HCT116 (cell line): ENCODE results near the gene VPS35L. TPM values are rescaled to one million over a fixed set of nuclear protein-coding genes. Genes with fewer than 3 reads are reported as not detected.

Source experiments
- ATAC-seq: fragments of 200-7000 bp; cut with Tn5 transposase; 2 replicates; pipeline ENCODE4 v1.9.1; 2020; ENCODE audit warnings: mild to moderate bottlenecking, moderate library complexity
- BruUV-seq: library from RNA; stranded (reverse); fragments of 400-500 nt; replicated peaks from 2 replicates; lab custom pipeline; 2021; lab: Mats Ljungman, UMichigan
- CTCF ChIA-PET: fragments of 300-600 bp; sonication (Branson Sonifier 250); formaldehyde crosslinking; loops from one replicate; lab custom pipeline; 2021; ENCODE audit warnings: antibody characterized with exemption; lab: Charles Lee
- POLR2A ChIA-PET: fragments of 300-600, 350-600 bp; sonication (Branson Sonifier 250); formaldehyde crosslinking; loops from one replicate; lab custom pipeline; 2021; ENCODE audit warnings: antibody characterized with exemption; lab: Charles Lee
- RAD21 ChIA-PET, 2 experiments: fragments of 300-600 bp; sonication (Branson Sonifier 250); formaldehyde crosslinking; loops; one replicate each; lab custom pipeline; 2023; ENCODE audit warnings: low total read pairs in 2 of 2; ENCODE audit not compliant: uncharacterized antibody in 2 of 2, unreplicated experiment in 2 of 2, low non-redundant PET in 1 of 2; lab: Charles Lee
- DNase-seq: peaks from one replicate; pipeline ENCODE4 v3.0.0-alpha.2; 2010; ENCODE audit warnings: low read depth, low spot score
- H2AFZ ChIP-seq: fragments of 200-600 bp; shearing (Covaris generic), sonication (generic); 2 replicates; pipeline ENCODE4 v1.6.1; 2017; ENCODE audit warnings: low read depth, mixed run types, mixed read lengths, antibody characterized with exemption, low read length; ENCODE audit not compliant: poor library complexity, severe bottlenecking
- H3K27ac ChIP-seq: 2 replicates; pipeline ENCODE4 v1.5.1; 2012; ENCODE audit warnings: low read depth, low read length
- H3K27me3 ChIP-seq: fragments of 200-600 bp; sonication (generic); 2 replicates; pipeline ENCODE4 v1.6.1; 2016; ENCODE audit warnings: mixed run types, low read length, mixed read lengths; ENCODE audit not compliant: insufficient read depth
- H3K36me3 ChIP-seq, 2 experiments: fragments of 200-500 bp in 1 of 2; fragments of 200-600 bp in 1 of 2; sonication (Bioruptor generic) in 1 of 2; sonication (generic) in 1 of 2; 2 replicates each; pipeline versions ENCODE4 v1.5.1 to v1.6.1; 2014 to 2016; ENCODE audit warnings: low read length in 2 of 2, inconsistent platforms in 1 of 2, mixed read lengths in 1 of 2, mixed run types in 1 of 2; ENCODE audit not compliant: insufficient read depth in 2 of 2, control insufficient read depth in 1 of 2
- H3K4me1 ChIP-seq, 2 experiments: fragments of 200-600 bp in 1 of 2; sonication (generic) in 1 of 2; 2 replicates each; pipeline versions ENCODE4 v1.5.1 to v1.6.1; 2012 to 2017; ENCODE audit warnings: low read length in 2 of 2, inconsistent platforms in 1 of 2, mild to moderate bottlenecking in 1 of 2, mixed read lengths in 1 of 2, mixed run types in 1 of 2, moderate library complexity in 1 of 2; ENCODE audit not compliant: insufficient read depth in 2 of 2, control insufficient read depth in 1 of 2
- H3K4me2 ChIP-seq: fragments of 200-600 bp; sonication (generic); 2 replicates; pipeline ENCODE4 v1.6.1; 2017; ENCODE audit warnings: mixed run types, low read length, mixed read lengths
- H3K4me3 ChIP-seq, 2 experiments: fragments of 200-600 bp in 1 of 2; sonication (generic) in 1 of 2; replicated peaks in 1 of 2; 2 replicates each; pipeline ENCODE4 v1.5.1; 2011 to 2016; ENCODE audit warnings: low read length in 2 of 2, control low read depth in 1 of 2, low read depth in 1 of 2, mild to moderate bottlenecking in 1 of 2, mixed read lengths in 1 of 2, mixed run types in 1 of 2
- H3K79me2 ChIP-seq: fragments of 200-600 bp; sonication (generic); 2 replicates; pipeline ENCODE4 v1.6.1; 2017; ENCODE audit warnings: mild to moderate bottlenecking, mixed run types, low read length, moderate library complexity, mixed read lengths; ENCODE audit not compliant: insufficient read depth
- H3K9ac ChIP-seq: fragments of 200-600 bp; sonication (generic); 2 replicates; pipeline ENCODE4 v1.6.1; 2016; ENCODE audit warnings: low read length, mixed read lengths
- H3K9me2 ChIP-seq: fragments of 200-600 bp; sonication (generic), shearing (Covaris generic); 2 replicates; pipeline ENCODE4 v1.6.1; 2017; ENCODE audit warnings: mixed run types, mild to moderate bottlenecking, moderate library complexity; ENCODE audit not compliant: insufficient read depth
- H3K9me3 ChIP-seq, 2 experiments: fragments of 200-500 bp in 1 of 2; fragments of 200-600 bp in 1 of 2; sonication (Bioruptor generic) in 1 of 2; sonication (generic) in 1 of 2; 2 replicates each; pipeline ENCODE4 v1.6.1; 2014 to 2017; ENCODE audit warnings: low read length in 2 of 2, mixed read lengths in 2 of 2, inconsistent platforms in 1 of 2, low read depth in 1 of 2, mild to moderate bottlenecking in 1 of 2, mixed run types in 1 of 2, moderate library complexity in 1 of 2; ENCODE audit not compliant: control insufficient read depth in 1 of 2, insufficient read depth in 1 of 2
- H4K20me1 ChIP-seq: fragments of 200-600 bp; sonication (generic), shearing (Covaris generic); 2 replicates; pipeline ENCODE4 v1.6.1; 2017; ENCODE audit warnings: mixed run types, mild to moderate bottlenecking, moderate library complexity; ENCODE audit not compliant: insufficient read depth
- intact Hi-C: fragments of 100-400 bp; cut with micrococcal nuclease; formaldehyde crosslinking; loops from 2 replicates; pipeline ENCODE4 v1.10.0; 2022
- total RNA-seq: library from RNA; stranded (reverse); gene quantifications from one replicate; pipeline ENCODE4 v1.2.1, GENCODE V29; 2021; ENCODE audit not compliant: unreplicated experiment
- TF ChIP-seq, protein P1 (sequence below): IDR thresholded peaks from 2 replicates; pipeline ENCODE4 v1.6.1; 2011; ENCODE audit warnings: mild to moderate bottlenecking, low read length, moderate library complexity; ENCODE audit not compliant: insufficient replicate concordance; ENCODE audit errors: extremely low read depth

VPS35L gene
- total RNA-seq, 1 experiment from 2014 or later: 21.4 TPM

DNA sequence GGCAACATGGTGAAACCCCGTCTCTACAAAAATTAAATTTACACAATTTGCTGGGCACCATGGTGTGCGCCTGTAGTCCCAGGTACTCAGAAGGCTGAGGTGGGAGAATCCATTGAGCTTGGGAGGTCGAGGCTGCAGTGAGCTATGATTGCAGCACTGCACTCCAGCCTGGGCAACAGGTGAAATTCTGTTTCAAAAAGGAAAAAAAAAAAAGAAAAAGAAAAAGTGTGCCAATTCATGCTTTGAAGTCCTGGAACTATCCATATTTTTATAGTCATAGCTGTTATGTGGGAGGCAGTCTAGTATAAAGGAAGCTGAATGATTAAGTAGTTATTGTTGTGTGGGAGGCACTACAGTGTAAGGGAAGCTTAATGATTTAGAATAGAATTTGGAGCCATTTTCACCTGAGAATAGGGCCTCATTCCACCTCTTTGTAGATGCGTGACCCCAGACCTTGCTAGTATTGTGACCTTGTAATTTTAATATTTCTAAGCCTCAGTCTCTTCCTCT lies 194.1 kb downstream of the VPS35L start:
- ChIA-PET RAD21 (no interaction called here), POLR2A (no interaction called here)
- H3K4me1 ChIP-seq: no peaks in the 10 kb centered on the region

More for the DNA sequence above, 194.1 kb downstream of the VPS35L start:
- DNase-seq (no peak), ATAC-seq (no peak)
- H3K36me3 ChIP-seq: no peaks in the 10 kb centered on the region
- H3K27ac ChIP-seq: no peak overlapping the region
- no peaks in the 10 kb centered on the region for H3K79me2 ChIP-seq
- H2AFZ ChIP-seq: no peak overlapping the region
- BruUV-seq: no TSS peak
- no peaks in the 10 kb centered on the region for H4K20me1 ChIP-seq
- CTCF ChIA-PET: no interaction called here
- TF ChIP-seq, protein P1, sequence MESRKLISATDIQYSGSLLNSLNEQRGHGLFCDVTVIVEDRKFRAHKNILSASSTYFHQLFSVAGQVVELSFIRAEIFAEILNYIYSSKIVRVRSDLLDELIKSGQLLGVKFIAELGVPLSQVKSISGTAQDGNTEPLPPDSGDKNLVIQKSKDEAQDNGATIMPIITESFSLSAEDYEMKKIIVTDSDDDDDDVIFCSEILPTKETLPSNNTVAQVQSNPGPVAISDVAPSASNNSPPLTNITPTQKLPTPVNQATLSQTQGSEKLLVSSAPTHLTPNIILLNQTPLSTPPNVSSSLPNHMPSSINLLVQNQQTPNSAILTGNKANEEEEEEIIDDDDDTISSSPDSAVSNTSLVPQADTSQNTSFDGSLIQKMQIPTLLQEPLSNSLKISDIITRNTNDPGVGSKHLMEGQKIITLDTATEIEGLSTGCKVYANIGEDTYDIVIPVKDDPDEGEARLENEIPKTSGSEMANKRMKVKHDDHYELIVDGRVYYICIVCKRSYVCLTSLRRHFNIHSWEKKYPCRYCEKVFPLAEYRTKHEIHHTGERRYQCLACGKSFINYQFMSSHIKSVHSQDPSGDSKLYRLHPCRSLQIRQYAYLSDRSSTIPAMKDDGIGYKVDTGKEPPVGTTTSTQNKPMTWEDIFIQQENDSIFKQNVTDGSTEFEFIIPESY: no peak
- intact Hi-C loops: no loop called here
- no peak overlapping the region for H3K9ac ChIP-seq
- no peaks in the 10 kb centered on the region for H3K9me3 ChIP-seq
- H3K9me2 ChIP-seq: no peaks in the 10 kb centered on the region
- no peak overlapping the region for H3K4me3 ChIP-seq
- H3K27me3 ChIP-seq: no peaks in the 10 kb centered on the region
- H3K4me2 ChIP-seq: no peak overlapping the region

Other genes starting within 250 kb of the VPS35L start
- gene TMC5, start 137.8 kb upstream of the VPS35L start, total RNA-seq: 15.7 TPM
- 47.1 TPM for gene GDE1, start 33.6 kb upstream of the VPS35L start, total RNA-seq
- 21.4 TPM for gene CCP110, start 31.8 kb upstream of the VPS35L start, total RNA-seq
- 34.6 TPM for gene KNOP1, start 162.5 kb downstream of the VPS35L start, total RNA-seq
- gene IQCK, start 162.6 kb downstream of the VPS35L start, total RNA-seq: 11.8 TPM